ENCODE data around the gene DENND6A.
"Not testable (repeated sequence)": the region's sequence is repeated elsewhere in the genome, so short reads cannot be mapped to it uniquely, and the experiment has no call there.

Gene DENND6A, protein sequence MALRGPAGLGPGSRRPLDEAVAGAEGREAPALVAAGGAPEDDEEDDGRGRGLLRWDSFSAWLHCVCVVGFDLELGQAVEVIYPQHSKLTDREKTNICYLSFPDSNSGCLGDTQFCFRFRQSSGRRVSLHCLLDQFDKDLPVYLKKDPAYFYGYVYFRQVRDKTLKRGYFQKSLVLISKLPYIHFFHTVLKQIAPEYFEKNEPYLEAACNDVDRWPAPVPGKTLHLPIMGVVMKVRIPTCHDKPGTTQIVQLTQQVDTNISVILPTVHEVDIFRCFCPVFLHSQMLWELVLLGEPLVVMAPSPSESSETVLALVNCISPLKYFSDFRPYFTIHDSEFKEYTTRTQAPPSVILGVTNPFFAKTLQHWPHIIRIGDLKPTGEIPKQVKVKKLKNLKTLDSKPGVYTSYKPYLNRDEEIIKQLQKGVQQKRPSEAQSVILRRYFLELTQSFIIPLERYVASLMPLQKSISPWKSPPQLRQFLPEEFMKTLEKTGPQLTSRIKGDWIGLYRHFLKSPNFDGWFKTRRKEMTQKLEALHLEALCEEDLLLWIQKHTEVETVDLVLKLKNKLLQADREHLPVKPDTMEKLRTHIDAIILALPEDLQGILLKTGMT

DNA sequence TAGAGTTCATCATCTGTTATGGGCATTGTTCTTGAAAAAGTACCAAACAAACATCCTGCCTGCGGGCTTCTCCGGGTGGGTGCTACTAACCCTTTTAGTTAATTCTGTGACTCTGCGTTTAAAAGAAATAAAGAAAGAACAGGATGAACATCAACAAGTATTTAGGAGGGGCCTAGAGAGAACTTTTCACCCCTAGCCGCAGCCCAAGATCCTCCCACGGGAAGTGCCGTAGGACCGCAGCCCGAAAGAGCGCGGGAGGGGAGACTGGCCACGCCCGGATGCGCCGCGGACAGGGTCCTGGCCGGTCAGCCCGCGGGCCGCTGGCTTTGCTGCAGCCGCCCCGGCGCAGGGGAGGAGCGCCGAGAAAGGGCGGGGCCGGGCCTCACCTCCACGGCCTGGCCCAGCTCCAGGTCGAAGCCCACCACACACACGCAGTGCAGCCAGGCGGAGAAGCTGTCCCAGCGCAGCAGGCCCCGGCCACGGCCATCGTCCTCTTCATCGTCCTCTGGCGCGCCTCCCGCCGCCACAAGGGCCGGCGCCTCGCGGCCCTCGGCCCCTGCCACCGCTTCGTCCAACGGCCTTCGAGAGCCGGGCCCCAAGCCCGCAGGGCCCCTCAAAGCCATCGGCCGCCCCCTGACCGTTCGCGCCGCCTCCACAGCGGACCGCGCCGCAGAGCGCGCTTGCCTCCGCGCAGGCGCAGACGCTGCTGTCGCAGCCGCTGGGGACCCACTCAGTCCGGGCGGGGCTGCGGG, at the start of gene DENND6A:
DENND6A (minus strand) TSS at position 682 of the 752 bp plus-strand sequence; CDS start at position 623, 59 bp downstream.
- peak; percentile 90 for DNase-seq (ENCODE audit: low read depth)

DNA sequence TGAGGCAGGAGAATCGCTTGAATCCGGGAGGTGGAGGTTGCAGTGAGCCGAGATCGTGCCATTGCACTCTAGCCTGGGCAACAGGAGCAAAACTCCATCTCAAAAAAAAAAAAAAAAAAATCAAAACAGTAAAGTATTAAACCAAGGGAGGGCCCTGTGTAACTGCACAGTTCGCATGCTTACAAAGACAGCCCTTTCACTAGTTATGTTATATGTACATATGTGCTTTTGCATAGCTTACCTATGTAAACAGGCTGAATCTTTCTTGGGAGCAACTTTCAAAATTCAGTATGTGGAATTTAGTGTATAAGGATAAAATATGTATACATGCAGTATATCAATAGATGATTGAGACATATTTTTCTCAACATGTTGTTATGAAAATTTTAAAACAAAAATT, 47.1 kb upstream of the DENND6A start:
- DNase-seq (ENCODE audit: low read depth): no peak

DNA sequence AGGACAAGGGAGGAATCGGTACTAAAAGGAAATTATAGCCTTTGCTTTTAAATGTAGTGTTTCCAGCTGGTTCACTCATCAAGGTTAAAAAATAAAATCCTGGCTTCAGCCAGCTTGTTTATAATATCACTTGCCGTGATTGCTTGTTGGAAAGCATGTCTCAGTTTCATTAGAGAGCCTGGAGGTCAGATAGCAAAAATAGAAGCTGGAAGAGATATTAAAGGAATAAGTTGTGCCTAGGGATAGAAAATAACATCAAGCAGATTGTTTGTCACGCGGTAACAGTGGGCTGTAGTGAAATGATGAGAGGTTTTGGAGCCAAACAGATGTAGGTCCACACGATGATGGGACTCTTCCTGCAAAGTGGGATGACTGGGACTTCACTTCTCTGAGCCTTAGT, 45.5 kb upstream of the DENND6A start:
- DNase-seq (ENCODE audit: low read depth): no peak

DNA sequence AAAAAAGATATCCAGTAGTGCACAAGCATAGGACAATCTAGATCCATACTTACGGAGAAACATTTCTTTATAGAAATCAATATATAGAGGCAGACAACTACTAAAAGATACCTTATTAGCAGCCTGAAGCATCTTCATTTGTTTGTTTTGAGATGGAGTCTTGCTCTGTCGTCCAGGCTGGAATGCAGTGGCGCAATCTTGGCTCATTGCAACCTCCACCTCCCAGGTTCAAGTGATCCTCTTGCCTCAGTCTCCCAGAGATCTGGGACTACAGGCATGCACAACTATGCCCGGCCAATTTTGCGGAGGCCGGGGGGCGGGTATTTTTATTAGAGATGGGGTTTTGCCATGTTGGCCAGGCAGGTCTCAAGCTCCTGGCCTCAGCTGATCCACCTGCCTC, 45.0 kb upstream of the DENND6A start:
- no peak for DNase-seq (ENCODE audit: low read depth)

DNA sequence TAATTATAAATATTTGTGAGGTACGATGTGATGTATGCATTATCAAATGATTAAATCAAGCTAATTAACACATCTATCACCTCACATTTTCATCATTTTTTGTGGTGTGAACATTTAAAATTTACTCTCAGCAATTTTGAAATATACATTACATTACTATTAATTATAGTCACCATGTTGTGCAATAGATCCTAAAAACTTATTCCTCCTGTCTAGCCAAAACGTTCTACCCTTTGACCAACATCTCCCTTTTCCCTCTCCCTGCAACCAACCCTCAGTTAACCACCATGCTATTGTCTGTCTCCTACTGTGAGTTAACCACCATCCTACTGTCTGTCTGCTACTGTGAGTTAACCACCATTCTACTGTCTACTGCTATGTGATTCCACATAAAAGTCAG, 42.5 kb upstream of the DENND6A start:
- no peak for DNase-seq (ENCODE audit: low read depth)

DNA sequence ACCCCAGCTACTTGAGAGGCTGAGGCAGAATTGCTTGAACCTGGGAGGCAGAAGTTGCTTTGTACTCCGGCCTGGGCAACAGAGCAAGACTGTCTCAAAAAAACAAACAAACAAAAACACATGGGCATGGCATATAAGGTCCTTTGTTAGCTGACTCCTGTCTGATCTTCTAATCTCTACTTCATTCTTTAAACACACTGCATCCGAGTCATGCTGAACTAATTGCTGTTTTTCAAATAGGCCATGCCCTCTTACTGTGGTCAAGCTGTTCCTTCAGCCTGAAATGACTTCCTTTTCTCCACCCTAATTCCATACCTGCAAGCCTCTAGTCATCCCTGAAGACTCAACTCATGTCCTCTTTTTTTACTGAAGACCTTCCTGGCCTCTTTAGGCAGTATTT, 40.9 kb upstream of the DENND6A start:
- no peak for DNase-seq (ENCODE audit: low read depth)

DNA sequence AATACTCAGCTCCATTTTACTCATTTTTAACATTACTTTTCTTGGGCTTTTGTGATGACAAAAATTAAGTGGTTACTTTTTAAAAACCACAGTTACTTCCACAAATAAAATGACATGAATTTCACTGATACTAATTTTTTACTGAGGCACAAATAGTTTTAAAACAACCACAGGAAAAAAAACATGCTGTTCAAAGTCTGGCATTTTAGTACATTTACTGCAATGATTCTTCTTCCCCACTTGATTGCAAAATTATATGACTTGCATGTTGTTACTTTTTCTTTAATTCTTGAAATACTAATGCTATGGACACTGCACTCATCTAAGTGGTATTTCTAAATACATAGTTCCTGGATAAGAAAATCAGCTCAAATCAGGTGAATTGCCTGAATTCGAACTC, 38.4 kb upstream of the DENND6A start:
- DNase-seq (ENCODE audit: low read depth): no peak

DNA sequence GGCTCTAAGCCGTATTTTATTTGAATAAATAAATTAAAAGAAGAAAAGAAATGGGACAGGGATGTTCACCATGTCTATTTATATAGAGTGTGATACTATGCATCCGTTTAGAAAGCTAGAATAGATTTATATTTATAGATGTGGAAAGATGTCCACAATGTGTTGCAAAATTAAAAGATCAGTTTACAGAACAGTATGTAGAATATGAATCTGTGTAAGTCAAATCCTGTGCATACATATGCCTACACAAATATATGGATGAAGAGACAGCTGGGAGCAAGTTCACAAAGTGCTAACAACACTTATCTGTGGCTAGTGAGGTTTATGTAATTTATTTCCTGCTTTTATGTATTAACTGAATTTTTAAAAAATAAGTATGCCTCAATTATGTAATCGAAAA, 37.8 kb upstream of the DENND6A start:
- DNase-seq (ENCODE audit: low read depth): no peak

DNA sequence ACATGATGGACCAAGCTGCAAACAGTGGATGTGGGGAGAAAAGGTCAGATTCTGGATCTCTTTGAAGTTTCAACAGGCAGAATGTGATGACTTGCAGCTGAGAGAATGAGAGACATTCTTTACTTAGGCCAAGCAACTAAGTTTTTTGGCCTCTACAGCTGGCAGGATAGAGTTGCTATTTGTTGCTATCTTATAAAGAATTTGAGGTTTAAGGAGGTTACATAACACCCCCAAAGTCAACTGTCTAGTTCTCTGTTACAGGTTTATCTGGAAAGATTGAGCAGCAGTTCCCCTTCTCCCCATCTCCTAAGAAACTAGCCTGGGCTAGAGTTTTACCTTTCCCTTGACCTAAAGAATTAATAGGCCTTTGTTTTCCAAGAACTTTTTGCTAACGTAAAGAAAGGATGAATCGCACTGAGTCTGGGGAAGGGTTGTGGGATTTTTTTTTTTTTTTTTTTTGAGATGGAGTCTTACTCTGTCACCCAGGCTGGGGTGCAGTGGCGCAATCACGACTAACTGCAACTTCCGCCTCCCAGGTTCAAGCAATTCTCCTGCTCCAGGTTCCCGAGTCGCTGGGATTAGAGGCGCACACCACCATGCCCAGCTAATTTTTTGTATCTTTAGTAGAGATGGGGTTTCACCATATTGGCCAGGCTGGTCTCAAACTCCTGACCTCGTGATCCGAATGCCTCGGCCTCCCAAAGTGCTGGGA, 36.6 kb upstream of the DENND6A start:
- DNase-seq (ENCODE audit: low read depth): no peak

DNA sequence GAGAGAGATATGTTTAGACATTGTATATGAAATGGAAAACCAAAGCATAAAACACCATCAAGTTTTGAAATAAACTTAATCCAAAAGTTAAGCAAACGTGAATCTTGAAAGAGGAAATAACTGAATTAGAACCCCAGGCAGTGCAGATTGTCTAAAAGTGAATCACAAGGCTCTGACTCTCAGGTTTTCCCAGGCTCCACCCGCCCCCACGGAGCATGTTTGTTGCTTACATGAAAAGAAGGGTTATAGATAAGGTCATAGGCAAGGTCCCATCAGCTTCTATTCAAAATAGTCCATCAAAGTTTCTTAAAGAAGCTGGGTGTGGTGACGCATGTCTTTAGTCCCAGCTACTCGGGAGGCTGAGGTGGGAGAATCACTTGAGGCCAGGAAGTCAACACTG, 34.2 kb upstream of the DENND6A start:
- DNase-seq (ENCODE audit: low read depth): no peak

DNA sequence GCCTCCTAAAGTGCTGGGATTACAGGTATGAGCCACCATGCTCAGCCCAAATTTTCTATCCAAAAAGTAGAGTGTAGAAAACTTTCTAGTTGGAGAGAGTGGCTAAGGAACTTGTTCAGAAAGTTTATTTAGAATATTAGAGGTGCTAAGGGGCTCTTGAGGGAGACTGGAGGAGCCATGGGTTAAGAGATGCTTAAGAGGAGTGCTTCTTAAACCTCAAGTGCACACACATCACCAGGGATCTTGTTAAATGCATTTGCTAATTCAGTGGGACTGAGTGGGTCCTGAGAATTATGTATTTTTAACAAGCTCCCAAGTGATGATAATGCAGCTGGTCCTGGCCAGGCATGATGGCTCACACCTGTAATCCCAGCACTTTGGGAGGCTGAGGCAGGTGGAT, 33.5 kb upstream of the DENND6A start:
- no peak for DNase-seq (ENCODE audit: low read depth)

DNA sequence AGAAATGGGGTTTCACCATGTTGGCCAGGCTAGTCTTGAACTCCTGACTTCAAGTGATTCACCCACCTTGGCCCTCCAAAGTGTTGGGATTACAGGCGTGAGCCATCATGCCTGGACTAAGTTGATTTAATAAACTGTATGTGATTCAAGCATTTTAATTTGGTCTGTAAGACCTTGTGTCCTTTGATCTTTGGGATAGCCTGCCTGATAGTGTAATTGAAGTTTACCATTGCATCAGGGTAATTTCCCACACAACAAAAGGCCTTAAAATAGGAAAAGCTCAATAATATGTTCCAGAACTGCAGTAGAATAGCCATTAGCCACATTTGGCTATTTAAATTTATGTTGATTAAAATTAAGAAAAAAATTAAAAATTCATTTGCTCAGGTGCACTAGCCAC, 25.2 kb upstream of the DENND6A start:
- DNase-seq (ENCODE audit: low read depth): no peak

DNA sequence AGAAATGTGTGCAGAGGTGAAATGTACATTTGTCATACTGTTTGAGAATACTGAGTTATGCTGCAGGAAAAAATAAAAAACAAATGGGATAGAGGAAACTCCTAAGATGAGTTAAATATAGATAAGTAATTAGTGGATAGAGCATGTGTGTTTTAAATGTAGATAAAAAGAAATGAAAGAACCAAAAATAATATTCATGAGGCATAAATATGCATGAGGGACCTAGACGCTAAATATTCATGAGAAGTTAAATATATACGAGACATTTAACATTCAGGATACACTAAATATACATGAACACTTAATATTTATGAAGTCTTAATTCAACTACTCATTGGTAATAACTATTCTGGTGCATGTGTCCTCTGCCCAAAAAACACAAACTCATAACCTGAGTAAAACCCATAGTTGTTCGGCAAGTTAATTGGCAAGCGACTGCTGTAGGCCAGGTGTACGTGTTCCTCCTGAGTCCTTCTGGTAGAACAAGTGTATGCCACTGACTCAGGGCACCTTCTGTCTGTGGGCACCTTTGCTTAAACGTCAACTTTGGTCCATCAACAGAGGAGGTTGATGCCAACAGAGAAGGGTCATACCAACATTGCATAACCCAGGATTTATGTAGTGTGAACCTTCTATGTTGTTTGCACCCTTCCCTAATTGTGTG, 24.5 kb upstream of the DENND6A start:
- no peak for DNase-seq (ENCODE audit: low read depth)

DNA sequence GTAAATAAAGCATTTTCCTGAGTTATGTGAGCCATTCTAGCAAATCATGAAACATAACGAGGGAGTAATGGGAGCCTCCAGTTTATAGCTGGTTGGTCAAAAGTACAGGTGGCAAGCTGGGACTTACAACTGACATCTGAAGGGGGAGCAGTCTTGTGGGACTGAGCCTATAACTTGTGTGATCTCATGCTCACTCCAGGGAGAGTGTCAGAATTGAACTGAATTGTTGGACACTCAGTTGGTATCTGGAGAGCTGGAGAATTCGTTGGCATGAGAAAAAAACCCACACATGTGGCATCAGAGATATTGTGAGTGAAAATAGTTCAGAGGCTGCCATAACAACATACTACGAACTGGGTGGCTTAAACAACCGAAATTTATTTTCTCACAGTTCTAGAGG, 22.8 kb upstream of the DENND6A start:
- DNase-seq (ENCODE audit: low read depth): no peak

DNA sequence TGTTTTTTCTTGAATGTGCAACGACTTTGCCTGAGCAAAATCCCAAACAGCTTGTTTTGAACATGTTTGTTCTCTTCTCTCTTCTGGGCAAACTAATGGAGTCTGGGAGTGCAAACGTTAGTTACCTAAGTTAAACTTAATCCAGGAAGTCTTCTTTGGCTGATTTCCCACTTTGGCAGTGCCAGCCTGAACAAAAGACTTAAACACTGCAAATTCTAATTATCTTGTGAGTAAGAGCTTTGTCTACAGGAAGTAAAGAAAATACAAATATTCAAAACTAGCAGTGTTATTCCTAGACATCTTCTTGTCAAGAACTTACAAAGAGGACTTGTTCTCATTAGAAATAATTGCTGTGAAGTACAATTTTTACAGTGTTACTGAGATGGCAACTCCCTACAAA, 16.7 kb upstream of the DENND6A start:
- no peak for DNase-seq (ENCODE audit: low read depth)

DNA sequence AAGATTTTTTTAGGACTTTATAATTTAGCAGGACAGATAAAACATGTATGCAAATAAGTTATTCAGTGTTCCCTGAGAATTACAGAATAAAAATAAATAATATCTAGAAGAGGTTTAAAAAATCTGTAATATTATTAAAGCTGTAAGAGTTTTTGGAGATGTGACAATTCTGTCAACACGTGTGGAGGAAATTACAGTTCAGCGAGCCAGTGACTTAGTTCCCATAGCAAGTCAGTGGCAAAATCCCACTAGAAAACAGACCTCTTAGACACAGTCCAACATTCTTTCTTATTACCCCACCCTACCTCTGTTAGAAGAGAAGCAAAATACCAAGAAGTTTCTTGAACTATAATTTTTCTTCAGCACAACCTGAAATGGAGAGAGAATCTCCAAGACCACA, 16.2 kb upstream of the DENND6A start:
- DNase-seq (ENCODE audit: low read depth): no peak

DNA sequence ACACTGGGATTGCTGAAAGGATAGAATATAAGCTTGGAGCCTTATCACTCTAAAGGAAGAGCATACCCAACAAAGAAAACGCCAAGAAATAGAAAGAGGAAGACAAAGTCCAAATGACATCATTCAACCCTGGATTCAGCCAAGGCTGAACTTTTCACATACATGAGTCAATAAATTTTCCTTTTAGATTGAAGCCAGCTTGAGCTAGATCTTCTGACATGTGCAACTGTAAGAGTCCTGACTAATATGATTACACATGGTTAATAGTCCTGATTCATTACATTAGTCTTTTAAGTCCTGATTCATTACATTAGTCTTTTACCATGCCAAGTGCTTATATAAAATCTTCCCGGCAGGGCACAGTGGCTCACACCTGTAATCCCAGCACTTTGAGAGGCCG, 13.6 kb upstream of the DENND6A start:
- no peak for DNase-seq (ENCODE audit: low read depth)

DNA sequence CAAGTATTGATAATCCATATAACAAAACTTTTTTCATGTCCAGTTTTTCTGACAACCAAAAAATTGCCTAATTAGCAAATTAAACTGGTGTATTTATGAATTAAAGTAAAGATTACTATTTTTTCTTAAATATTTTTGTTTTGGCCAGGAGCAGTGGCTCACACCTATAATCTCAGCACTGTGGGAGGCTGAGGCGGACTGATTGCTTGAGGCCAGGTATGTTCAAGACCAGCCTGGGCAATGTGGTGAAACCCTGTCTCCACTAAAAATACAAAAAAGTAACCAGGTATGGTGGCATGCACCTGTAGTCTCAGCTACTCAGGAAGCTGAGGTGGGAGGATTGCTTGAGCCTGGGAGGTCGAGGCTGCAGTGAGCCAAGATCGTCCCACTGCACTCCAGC, 12.5 kb upstream of the DENND6A start:
- DNase-seq (ENCODE audit: low read depth): not testable (repeated sequence)

DNA sequence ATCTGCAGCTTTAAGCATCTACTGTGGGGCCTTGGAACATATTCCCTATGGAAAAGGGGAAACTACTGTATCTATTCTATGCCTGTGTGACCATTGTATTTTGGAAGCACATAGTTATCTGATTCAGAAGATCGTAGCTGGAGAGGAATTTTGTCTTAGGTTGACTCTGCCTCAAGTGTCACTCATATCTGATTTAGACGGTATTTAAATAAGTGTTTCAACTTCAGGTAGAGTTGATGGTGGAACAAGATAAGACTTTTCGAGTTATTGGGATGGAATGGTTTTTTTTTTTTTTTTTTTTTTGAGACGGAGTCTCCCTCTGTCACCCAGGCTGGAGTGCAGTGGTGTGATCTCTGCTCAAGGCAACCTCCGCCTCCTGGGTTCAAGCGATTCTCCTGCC, 8.9 kb upstream of the DENND6A start:
- DNase-seq (ENCODE audit: low read depth): no peak

DNA sequence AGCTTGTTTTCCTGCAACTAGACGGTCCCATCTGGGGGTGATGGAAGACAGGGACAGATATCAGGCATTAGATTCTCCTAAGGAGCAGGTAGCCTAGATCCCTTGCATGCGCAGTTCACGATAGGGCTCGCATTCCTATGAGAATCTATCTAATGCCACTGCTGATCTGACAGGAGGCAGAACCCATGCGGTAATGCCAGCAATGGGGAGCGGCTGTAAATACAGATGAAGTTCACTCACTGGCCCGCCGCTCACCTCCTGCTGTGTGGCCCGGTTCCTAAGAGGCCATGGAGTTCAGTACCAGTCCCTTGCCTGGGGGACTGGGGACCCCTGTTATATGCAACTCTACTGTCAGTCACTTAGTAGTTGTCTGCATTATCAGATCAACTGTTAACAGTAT, 7.9 kb upstream of the DENND6A start:
- DNase-seq (ENCODE audit: low read depth): no peak

DNA sequence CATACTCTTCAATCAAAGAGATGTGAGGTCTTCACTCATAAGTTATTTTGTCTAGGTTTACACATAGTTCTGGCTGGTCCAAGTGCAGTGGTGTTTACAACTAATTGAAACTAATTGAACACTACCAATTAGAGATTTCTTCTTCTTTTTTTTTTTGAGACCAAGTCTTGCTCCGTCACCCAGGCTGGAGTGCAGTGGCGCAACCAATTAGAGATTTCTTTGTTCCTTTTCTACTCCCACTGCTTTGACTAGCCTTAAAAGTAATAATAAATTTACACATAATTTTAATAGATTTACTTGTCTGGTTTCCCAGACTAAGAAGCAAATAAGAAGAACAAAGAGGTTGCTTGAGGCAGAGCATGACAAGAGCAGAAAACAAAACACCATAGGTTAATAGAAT, 6.7 kb upstream of the DENND6A start:
- DNase-seq (ENCODE audit: low read depth): no peak

DNA sequence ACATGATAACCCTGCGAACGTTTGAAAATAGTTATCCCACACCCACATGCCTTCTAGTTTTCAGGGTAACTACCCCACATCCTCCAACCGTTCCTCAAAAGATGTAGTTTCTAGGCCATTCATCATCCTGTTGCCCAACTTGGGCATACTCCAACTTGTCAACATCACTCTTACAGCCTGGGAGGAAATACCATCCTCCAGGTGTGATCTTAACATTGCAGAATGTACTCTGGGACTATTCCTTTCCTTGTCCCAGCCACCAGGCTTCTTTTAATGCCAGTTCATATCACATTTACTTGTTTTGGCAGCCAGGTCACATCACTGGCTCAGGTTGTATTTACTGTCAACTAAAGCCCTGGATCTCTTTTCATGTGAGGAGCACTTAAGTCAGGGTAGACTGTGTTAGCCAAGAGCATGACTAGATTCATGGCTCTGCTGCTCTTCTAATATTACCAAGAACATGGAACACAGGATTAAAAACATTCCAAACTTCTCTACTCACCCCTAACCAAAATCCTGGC, 4.0 kb upstream of the DENND6A start:
- no peak for DNase-seq (ENCODE audit: low read depth)
